Activated T-helper 17 cell treated with anti-CD3 and anti-CD28 coated beads, Interleukin-2, amount 50 U/mL, for 72 hours (primary cell): ENCODE measurements around the gene ARFGAP1. TPM values are rescaled to one million over a fixed set of nuclear protein-coding genes. Genes with fewer than 3 reads are reported as not detected.
"Not testable (repeated sequence)": the region's sequence is repeated elsewhere in the genome, so short reads cannot be mapped to it uniquely, and the experiment has no call there.

Experiments
- ATAC-seq: fragments of 150-1000 bp; cut with Tn5 transposase; replicated peaks from 2 replicates; pipeline ENCODE4 v1.10.0; 2021; ENCODE audit warnings: mild to moderate bottlenecking, moderate library complexity
- H3K27ac Mint-ChIP-seq: one replicate; pipeline ENCODE4 v1.8.0; 2022; ENCODE audit warnings: mixed read lengths
- H3K27me3 Mint-ChIP-seq: one replicate; pipeline ENCODE4 v1.8.0; 2022; ENCODE audit warnings: mixed read lengths
- H3K36me3 Mint-ChIP-seq: one replicate; pipeline ENCODE4 v1.8.0; 2022; ENCODE audit warnings: low read depth, mild to moderate bottlenecking, mixed read lengths
- H3K4me1 Mint-ChIP-seq: one replicate; pipeline ENCODE4 v1.8.0; 2022; ENCODE audit warnings: mixed read lengths
- H3K4me3 Mint-ChIP-seq: one replicate; pipeline ENCODE4 v1.8.0; 2022; ENCODE audit warnings: mild to moderate bottlenecking, mixed read lengths
- H3K9me3 Mint-ChIP-seq: one replicate; pipeline ENCODE4 v1.8.0; 2022; ENCODE audit warnings: mixed read lengths
- total RNA-seq, 2 donors: library from RNA; stranded (reverse); gene quantifications; one replicate each; pipeline ENCODE4 v1.2.3, GENCODE V29; 2022

Gene ARFGAP1
- total RNA-seq, 2 donors from 2014 or later, result 63.1 to 70.5 TPM

DNA sequence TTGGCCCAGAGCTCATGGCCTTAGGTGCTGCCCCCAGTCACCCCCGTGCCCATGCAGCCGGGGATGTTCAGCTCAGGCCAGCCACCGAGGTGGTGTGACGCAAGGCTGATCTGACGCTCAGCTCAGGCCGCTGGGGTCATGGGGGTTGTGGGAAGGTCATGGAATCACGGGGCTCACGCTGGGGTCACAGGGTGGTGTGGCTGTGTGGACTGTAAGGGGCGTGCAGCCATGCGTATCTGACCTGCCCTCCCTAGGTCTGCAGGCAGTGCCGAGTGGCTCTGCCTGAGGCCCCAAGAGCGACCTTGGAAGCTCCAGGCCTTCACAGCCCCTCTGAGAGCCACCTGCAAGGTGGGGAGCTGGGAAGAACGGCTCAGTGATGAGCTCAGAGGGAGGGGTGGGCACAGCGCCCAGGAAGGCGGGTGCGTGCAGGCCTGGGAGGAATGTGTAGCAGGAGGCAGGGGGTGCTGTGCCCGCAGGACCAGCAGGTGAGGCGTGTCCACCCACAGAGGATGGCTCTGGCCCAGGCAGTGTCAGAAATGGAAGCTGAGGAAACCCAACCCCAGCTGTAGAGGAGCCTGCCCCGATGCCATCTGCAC, 60.7 kb downstream of the ARFGAP1 start:
- Mint-ChIP-seq H3K27me3 (peaks cover 23% of the 10 kb centered on the region), H3K4me1 (no peaks in the 10 kb centered on the region), H3K9me3 (peaks cover 7% of the 10 kb centered on the region), H3K27ac (no peak overlapping the region), H3K4me3 (no peak overlapping the region), H3K36me3 (no peaks in the 10 kb centered on the region)
- ATAC-seq, result no peak

DNA sequence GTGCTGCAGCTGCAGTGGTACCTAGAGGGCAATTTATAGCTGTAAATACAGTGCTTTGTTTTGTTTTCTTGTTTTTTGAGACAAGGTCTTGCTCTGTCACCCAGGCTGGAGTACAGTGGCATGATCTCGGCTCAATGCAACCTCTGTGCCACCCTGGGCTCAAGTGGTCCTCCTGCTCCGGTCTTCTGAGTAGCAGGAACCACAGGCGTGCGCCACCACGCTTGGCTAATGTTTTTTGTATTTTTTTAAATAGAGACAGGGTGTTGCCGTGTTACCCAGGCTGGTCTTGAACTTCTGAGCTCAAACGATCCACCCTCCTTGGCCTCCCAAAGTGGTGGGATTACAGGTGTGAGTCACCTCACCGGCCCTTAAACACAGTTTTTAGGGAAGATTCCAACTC, 61.7 kb downstream of the ARFGAP1 start:
- Mint-ChIP-seq H3K27ac (no peak overlapping the region), H3K36me3 (no peaks in the 10 kb centered on the region), H3K4me1 (no peaks in the 10 kb centered on the region), H3K27me3 (peaks cover 23% of the 10 kb centered on the region), H3K4me3 (no peak overlapping the region), H3K9me3 (peaks cover 7% of the 10 kb centered on the region)
- ATAC-seq, result no peak

DNA sequence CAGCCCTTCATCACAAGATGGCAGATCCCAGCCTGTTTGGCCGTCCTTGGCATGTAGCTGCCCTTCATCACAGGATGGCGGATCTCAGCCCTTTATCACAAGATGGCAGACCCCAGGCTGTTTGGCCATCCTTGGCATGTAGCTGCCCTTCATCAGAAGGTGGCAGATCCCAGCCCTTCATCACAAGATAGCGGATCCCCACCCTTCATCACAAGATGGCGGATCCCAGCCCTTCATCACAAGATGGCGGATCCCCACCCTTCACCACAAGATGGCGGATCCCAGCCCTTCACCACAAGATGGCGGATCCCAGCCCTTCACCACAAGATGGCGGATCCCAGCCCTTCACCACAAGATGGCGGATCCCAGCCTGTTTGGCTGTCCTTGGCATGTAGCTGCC, 62.4 kb downstream of the ARFGAP1 start:
- not testable (repeated sequence) for ATAC-seq, H3K4me3 Mint-ChIP-seq, H3K27ac Mint-ChIP-seq, H3K4me1 Mint-ChIP-seq, H3K36me3 Mint-ChIP-seq
- peaks cover 11% of the 10 kb centered on the region for H3K9me3 Mint-ChIP-seq
- peaks cover 23% of the 10 kb centered on the region for H3K27me3 Mint-ChIP-seq

DNA sequence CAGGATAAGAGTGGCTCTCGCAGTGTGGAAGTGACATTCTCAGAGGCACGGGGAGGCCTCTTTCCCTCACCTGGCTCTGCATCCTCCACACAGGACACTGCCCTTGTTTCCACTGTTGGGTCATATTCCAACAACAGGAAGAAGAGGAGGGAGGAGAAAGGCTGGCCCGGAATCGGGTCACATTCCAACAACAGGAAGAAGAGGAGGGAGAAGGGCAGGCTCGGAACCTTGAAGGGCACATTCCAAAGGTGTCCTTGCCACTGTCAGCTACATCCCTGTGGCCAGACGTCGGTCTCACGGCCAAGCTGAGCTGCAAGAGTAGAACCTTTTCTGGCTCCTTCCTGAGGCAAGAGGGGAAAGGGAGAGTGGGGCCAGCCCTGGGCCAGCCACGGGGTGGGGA, 63.1 kb downstream of the ARFGAP1 start:
- Mint-ChIP-seq H3K4me1 (no peaks in the 10 kb centered on the region), H3K27me3 (peaks cover 26% of the 10 kb centered on the region), H3K9me3 (peaks cover 11% of the 10 kb centered on the region), H3K4me3 (no peak overlapping the region), H3K36me3 (no peaks in the 10 kb centered on the region), H3K27ac (no peak overlapping the region)
- ATAC-seq, result no peak

DNA sequence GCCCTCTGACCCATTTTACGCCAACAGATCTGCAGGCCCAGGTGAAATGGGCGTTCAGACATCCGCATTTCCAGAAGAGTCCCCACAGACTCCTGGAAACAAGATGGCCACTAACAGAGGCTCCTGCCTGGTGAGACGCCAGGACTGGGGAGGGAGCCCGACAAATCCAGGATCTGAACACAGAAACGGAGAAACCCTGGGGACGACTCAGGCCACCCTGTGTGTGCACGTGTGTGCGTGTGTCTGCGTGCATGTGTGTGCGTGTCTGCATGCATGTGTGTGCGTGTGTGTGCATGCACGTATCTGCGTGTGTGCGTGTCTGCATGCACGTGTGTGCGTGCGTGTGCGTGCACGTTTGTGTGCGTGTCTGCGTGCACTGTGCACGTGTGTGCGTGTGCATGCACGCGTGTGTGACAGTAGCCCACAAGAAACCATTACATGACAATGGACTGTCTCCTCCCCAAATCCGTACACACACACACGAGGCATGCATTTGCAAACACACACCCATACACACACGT, 63.7 kb downstream of the ARFGAP1 start:
- H3K9me3 Mint-ChIP-seq, result peaks cover 11% of the 10 kb centered on the region
- no peaks in the 10 kb centered on the region for H3K4me1 Mint-ChIP-seq
- no peak overlapping the region for H3K4me3 Mint-ChIP-seq
- H3K27me3 Mint-ChIP-seq, result peaks cover 27% of the 10 kb centered on the region
- no peak for ATAC-seq
- no peak overlapping the region for H3K27ac Mint-ChIP-seq
- H3K36me3 Mint-ChIP-seq, result no peaks in the 10 kb centered on the region

DNA sequence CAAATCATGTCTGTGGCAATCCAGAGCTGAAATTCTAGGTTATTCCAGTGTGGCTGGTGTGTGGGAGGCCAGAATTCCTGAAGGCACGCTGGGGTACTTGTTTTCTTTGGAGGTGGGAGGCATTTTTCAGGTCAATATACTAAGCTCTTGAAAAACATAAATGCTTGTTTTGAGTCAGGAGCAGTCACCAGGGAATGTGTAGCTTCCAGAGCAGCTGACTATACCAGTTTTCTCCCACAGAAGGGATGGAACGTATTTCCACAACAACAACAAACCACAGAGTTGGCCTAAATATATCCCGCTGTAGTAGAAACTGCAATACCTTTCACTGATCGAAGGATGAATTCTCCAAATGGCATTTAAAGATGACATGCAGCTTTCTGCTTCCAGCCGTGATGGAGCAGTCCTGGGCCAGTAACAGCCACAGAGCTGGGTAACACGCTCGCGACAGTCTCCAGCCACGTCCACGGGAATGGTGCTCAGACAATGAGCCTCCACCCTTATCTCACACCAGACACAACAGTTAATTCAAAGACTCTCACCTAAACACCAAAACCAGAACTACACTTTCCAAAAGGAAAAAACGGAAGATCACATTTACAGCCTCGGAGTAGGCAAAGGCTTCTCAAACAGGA, 65.3 kb downstream of the ARFGAP1 start:
- ATAC-seq, result no peak
- H3K27ac Mint-ChIP-seq, result no peak overlapping the region
- H3K4me1 Mint-ChIP-seq, result no peaks in the 10 kb centered on the region
- H3K4me3 Mint-ChIP-seq, result no peak overlapping the region
- H3K9me3 Mint-ChIP-seq, result peaks cover 4% of the 10 kb centered on the region
- peaks cover 25% of the 10 kb centered on the region for H3K27me3 Mint-ChIP-seq
- no peaks in the 10 kb centered on the region for H3K36me3 Mint-ChIP-seq

Other genes with a start within 250 kb of the ARFGAP1 start
- 10 to 100 TPM; 23.7 to 40.3 TPM for gene YTHDF1, start 56.7 kb upstream of the ARFGAP1 start, total RNA-seq
- gene BIRC7, start 36.9 kb upstream of the ARFGAP1 start, total RNA-seq, result under 1 TPM in 1 of 2 donors, not detected in 1; 0.61 TPM
- not detected for gene NKAIN4, start 18.4 kb upstream of the ARFGAP1 start, total RNA-seq
- under 1 TPM; 0.16 to 0.17 TPM for gene COL20A1, start 20.4 kb downstream of the ARFGAP1 start, total RNA-seq
- not detected for gene CHRNA4, start 88.5 kb downstream of the ARFGAP1 start, total RNA-seq
- under 1 TPM in 1 of 2 donors, not detected in 1; 0.66 TPM for gene KCNQ2, start 199.8 kb downstream of the ARFGAP1 start, total RNA-seq
- gene EEF1A2, start 226.3 kb downstream of the ARFGAP1 start, total RNA-seq, result 10 to 100 TPM in 1 of 2 donors, under 1 TPM in 1; 0.80 to 10.9 TPM
- 10 to 100 TPM; 65.5 to 87.5 TPM for gene PPDPF, start 248.0 kb downstream of the ARFGAP1 start, total RNA-seq